Dedifferentiated amniotic fluid mesenchymal stem cell (primary cell): ENCODE results near the gene UBTF.

ENCODE experiments used
- DNase-seq: peaks from one replicate; pipeline ENCODE4 v3.0.0-alpha.2; 2016; ENCODE audit errors: extremely low spot score

UBTF gene

DNA sequence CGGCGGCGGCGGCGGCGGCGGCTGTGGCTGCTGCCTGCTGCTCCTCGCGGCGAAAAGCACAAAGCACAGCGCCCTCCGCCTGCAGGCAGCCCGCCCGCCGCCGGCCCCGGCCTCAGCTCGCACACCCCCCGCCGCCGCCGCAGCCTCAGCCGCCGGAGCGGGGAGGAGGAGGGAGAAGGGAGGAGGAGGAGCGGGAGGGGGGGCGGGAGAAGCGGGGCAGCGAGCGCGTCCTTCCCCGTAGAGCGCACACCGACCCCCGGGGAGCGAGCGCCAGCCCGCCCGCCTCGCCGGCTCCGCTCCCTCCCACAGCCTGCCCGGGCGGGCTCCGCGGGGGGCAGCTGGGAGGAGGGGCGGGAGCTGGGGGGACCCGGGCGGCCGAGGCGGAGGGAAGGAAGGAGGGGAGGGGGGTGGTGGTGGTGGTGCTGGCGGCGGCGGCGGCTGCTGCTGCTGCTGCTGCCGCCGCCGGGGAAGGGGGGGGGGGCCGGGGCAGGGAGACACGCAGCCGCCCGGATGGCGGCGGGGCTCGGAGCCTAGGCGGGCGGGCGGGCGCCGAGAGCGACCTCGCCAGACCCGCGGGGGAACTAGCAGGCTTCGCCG is at the start of gene UBTF:
TSS of gene UBTF (minus strand) at position 60 of the 597 bp plus-strand sequence. CDS start 1,446 bp downstream, outside the sequence.
- peak; percentile 39 for DNase-seq

DNA sequence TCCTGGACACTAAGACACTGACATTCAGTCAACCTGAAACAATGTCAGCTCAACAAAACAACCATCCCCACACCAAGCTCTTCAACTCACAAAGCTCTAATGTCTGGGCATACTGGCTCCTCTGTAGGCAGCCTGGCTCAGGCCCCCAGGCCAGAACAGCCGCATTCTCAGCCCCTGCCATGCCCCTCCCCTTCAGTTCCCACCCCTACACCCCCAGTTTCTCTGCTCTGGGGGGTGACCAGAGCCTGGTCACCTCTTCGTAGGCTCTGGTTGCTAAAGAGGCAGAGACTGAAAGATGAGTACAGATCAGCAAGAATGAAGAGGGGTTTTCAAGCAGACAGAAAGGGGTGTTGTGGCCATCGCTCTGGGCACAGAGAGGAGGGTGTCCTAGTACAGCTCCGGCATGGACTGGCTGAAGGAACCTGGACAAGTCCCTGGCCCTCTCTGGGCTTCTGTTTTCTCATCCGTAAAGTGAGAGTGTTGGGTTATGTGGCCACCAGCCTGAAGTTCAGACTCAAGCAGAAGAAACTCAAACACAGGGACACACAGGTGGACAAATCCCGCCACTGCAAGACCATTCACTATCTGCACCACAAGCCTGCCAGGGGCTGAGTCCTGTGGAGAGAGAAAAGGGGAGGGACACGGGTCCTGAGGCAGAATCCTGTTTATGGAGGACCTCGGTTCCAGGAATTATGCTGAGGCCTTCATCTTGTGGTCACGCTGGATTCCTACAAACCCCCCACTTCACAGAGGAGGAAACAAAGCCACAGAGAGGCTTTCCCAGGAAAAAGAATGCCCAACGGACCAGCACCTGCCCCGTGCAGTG is 49.4 kb upstream of the UBTF start:
- no peak for DNase-seq

- no peak for DNase-seq
Observed at GRCh38 chr17:44267818-44268490, 48.5 kb upstream of the UBTF start, which contains the start of gene SLC4A1. TSS of gene SLC4A1 (minus strand) at chr17:44268135. CDS start at chr17:44262866, 5,269 bp downstream.

DNA sequence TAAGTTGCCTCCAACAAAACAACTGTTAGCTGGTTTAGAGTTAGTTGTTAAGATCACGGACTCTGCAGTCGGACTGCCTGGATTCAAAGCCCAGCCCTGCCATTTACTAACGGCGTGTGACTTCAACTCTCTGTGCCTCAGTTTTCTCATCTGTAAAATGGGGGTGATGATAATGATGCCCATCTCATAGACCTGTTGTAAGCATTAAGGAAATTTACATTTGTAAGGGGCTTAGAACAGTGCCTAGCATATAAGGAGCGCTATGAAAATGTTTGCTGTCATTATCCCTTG is 47.6 kb upstream of the UBTF start:
- no peak for DNase-seq

DNA sequence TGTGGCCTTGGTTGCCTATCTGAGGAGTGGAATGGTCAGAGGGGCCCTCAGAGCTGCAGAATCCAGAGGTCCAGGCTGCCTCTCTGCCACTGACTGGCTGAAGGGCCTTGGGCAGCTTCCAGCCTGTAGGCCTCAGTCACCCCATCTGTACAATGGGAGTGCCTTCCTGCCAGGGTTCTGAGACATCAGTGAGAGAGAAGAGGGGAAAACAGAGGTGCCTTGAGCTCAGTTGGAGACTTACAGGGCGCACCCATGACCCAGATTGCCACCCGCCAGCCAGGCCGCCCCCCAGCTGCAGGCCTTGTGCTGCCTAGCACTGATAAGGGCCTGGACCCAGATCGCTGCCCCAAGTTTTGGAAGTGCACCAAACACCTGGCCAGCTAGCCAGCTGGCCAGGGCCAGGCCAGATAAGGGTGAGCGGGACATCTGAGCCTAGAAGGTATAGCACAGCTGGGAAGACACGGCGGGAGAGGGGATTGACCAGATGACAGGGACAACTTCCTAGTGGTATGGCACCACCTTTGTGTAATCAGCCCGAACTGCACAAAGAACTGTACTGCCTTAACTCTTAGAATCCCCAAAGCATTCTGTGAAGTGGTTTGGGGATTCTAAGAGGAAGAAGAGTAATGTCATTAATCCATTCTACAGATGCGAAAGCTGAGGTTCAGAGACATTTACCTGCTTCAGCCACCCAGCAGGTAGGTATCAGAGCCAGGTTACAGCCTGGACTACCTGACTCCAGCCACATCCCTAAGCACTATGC is 47.1 kb upstream of the UBTF start:
- DNase-seq: no peak

DNA sequence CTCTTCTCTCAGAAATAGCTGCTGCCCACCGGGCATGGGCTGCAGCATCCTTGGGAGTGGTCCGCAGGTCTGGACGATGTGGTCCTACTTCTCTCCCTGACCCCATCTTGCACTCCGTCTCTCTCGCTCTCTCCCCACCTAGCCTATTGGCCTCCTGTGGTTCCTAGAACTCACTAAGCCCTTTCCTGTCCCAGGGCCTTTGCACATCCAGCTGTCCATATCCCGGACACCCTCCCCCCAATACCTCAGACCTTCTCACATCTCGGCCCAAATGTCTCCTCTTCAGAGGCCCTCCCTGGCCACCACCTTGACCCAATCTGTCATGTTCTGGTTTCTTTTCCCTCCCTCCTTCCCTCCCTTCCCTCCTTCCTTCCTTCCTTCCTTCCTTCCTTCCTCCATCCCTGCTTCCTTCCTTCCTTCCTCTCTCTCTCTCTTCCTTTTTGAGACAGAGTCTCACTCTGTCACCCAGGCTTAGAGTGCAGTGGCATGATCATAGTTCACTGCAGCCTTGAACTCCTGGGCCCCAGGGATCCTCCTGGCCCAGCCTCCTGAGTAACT is 43.9 kb upstream of the UBTF start:
- no peak for DNase-seq

GRCh38 chr17:44262654-44263225 is 43.3 kb upstream of the UBTF start:
- no peak for DNase-seq

- no peak for DNase-seq
Observed at GRCh38 chr17:44260296-44260695, 40.8 kb upstream of the UBTF start.

DNA sequence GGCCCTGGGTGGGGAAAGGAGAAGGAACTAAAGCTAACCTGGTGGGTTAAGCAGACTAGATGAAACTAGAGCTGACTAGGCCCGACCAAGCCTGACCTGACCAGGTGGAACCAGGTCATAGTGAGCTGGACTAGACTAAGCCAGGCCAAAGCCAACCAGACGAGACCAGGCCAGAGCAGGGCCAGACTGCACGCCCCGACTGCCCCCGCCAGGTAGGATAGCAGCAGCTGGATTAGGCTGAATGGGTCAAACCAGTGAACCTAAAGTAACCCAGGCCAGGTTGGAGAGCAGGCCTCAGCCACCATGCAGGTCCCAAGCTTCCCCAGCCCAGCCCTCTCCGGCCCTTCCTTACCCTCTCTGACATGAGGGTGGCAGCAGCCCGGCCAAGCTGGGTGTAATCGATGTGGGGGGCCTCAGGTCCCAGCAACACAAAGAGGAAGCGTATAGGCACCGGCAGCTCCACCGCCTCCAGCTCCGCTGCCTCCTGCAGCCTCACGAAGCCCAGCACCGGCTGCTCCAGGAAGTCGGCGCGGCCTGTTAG is 39.4 kb upstream of the UBTF start:
- DNase-seq: no peak

DNA sequence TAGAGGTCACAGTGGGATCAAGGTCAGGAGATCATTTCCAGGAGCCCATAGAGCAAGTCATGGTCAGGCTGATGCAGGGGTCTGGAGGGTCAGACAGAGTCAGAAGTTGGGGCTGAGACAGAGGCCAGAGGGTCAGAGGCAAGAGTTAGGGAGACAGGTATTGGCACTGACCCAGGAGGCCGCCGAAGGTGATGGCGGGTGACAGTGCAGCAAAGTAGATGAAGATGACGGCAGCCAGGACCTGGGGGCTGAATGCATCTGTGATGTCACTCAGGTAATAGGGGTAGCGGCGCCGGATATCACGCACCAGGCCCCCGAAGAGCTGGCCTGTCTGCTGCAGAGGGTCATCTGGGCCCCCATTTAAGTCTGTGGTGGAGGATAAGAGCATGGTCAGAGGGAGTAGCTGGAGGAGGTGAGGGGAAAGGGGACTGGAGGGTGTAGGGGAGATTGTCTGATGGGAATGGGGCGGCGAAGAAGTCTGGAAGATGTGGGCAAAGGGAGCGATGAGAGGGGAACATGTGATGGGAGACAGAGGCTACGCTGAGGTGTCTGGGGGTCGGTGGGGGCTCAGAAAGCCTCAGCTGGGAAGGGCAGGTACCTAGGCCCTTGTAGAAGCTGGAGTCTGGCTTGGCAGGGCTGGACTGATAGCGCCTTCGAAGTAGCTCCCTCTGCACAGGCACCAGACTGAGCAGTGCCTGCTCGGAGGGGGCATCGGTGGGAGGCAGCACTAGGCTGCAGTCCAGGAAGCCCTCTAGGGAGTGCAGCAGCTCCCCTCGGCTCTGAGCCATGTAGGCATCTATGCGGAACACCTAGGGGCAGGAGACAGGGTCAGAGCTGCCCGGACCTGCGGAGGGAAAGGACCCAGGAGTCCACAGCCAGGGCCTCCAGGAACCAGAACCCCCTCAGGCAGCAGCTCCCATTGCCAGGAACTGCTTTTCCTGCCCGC is 38.6 kb upstream of the UBTF start:
- DNase-seq: no peak

DNA sequence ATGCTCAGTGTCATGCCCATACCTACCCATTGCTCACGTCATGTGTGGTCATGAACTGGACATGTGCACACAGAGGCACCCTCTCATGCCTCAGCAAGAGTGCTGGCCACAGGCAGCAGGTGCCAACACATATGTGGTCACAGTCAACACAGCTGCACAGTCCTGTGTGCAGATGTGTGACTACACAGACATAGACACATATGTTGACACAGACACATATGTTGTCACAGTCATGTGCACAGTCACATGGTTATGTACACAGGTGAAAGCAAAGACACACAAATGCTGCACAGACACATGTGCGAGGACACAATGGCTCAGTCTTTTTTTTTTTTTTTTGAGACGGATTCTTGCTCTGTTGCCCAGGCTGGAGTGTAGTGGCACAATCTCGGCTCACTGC is 37.2 kb upstream of the UBTF start:
- no peak for DNase-seq

GRCh38 chr17:44255915-44256314 is 36.4 kb upstream of the UBTF start:
- no peak for DNase-seq

DNA sequence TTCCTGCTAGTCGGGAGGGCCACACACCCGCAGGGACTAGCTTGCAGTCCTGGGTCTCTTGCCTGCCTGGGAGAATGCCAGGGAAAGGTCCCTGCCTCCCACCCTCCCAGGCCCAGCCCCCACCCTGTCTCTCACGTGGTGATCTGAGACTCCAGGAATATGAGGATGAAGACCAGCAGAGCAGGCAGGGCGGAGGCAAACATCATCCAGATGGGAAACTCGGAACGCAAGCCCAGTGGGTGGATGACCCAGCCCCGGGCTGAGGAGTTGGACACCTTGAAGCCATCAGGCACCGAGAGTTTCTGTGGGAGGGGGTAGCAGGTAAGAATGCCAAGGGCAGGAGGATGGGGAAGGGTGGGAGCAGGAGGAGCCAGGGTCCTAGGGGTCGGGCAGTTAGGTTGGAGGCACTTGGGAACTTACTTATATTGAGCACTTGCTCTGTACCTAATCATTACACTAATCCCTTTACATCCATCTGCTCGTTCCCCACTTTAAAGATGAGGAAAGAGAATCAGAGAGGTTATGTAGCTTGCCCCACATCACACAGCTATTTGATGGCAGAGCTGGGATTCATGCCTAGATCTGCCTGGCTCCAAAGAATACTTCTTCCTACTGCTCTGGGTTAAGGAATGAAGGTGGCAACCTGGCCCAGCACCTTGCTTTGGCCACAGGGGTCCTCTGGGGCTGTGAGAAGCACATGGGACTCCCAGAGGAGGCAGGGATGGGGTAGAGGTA is 35.1 kb upstream of the UBTF start:
- DNase-seq: no peak

GRCh38 chr17:44253006-44253405 is 33.5 kb upstream of the UBTF start:
- no peak for DNase-seq

DNA sequence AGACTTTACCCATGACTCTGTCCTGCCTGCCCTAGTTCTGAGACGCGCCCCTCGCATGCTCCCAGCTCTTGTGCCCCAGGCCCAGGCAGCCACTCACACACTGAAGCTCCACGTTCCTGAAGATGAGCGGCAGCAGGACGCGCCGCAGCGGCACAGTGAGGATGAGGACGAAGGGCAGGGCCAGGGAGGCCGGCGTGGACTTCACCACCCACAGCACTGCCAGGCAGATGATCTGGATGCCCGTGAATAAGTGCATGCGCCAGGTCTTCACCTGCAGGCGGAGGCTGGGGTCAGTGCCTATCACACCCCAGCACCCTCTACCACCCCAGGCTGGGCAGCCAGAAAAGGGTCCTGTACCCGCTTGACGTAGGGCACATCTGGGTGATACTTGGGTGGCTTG is 31.6 kb upstream of the UBTF start:
- DNase-seq: no peak

GRCh38 chr17:44249501-44250246 is 30.2 kb upstream of the UBTF start:
- no peak for DNase-seq

GRCh38 chr17:44247876-44248736 is 28.6 kb upstream of the UBTF start:
- no peak for DNase-seq

- DNase-seq: no peak
Observed at GRCh38 chr17:44247440-44247841, 28.0 kb upstream of the UBTF start.
